Thyroid gland (tissue), 4 donors: ENCODE measurements around the gene PDGFC. TPM values are rescaled to one million over a fixed set of nuclear protein-coding genes. Genes with fewer than 3 reads are reported as not detected.

Experiments used
- DNase-seq, 2 donors: peaks; one replicate each; pipeline ENCODE4 v3.0.0-alpha.2; 2019
- H3K27ac ChIP-seq, 3 donors: fragments of 200-600 bp; sonication (generic); 1 replicate in 2 of 3; 2 replicates in 1 of 3; pipeline ENCODE4 v1.5.1; 2016 to 2019; ENCODE audit warnings: mild to moderate bottlenecking in 1 of 3, moderate library complexity in 1 of 3
- H3K27me3 ChIP-seq: fragments of 200-600 bp; sonication (generic); one replicate; pipeline ENCODE4 v1.5.1; 2019
- H3K36me3 ChIP-seq, 2 donors: fragments of 200-600 bp; sonication (generic); one replicate each; pipeline ENCODE4 v1.5.1; 2016 to 2019
- H3K4me1 ChIP-seq, 2 donors: fragments of 200-600 bp; sonication (generic); one replicate each; pipeline ENCODE4 v1.5.1; 2017 to 2019
- H3K4me3 ChIP-seq, 3 donors: fragments of 200-600 bp; sonication (generic); replicated peaks in 1 of 3; 1 replicate in 2 of 3; 2 replicates in 1 of 3; pipeline ENCODE4 v1.5.1; 2016; ENCODE audit warnings: mild to moderate bottlenecking in 1 of 3
- H3K9me3 ChIP-seq: fragments of 200-600 bp; sonication (generic); one replicate; pipeline ENCODE4 v1.5.1; 2017
- CTCF ChIP-seq, 6 experiments: fragments of 200-600 bp in 3 of 6; fragments of 450-650 bp in 3 of 6; sonication (generic) in 3 of 6; IDR thresholded peaks; one replicate each; pipeline ENCODE4 v1.5.1; 2016 to 2019; ENCODE audit warnings: antibody characterized with exemption in 6 of 6, mild to moderate bottlenecking in 2 of 6, inconsistent platforms in 1 of 6, moderate library complexity in 1 of 6
- POLR2A ChIP-seq, 2 donors: fragments of 450-650 bp; IDR thresholded peaks; one replicate each; pipeline ENCODE4 v1.6.1; 2017; ENCODE audit warnings: antibody characterized with exemption in 2 of 2, mild to moderate bottlenecking in 2 of 2, moderate library complexity in 1 of 2
- WGBS, 2 donors: methylation state at CpG; one replicate each; pipeline ENCODE4 v1.1.5; 2017; 5-methylcytosine and 5-hydroxymethylcytosine counted together
- intact Hi-C: fragments of 100-400 bp; cut with DNase I; formaldehyde crosslinking; loops from one replicate; pipeline ENCODE4 v1.15.1; 2023
- total RNA-seq, 4 donors: library from RNA; depleted of rRNA; stranded (reverse); fragments of >200 nt; gene quantifications; one replicate each; pipeline ENCODE4 v1.2.3, GENCODE V29; 2016

Gene PDGFC
- total RNA-seq, 4 donors from 2014 or later = 28.9 to 34.6 (median 29.9) TPM

- Histone ChIP-seq H3K27me3 (no peaks in the 10 kb centered on the region), H3K27ac (peak overlapping the region in 2 of 3 donors; percentile 90 to 95), H3K36me3 (no peaks in the 10 kb centered on the region), H3K4me1 (peaks cover 23 to 28% of the 10 kb centered on the region in 2 donors), H3K9me3 (no peaks in the 10 kb centered on the region), H3K4me3 (peak overlapping the region in 2 of 3 donors; percentile 13 to 47)
- TF ChIP-seq POLR2A (IDR thresholded peaks at IDR 0.05) (no peak), CTCF (IDR thresholded peaks at IDR 0.05) (no peak)
- 8% methylated on average over 2 of the region's 2 CpGs for WGBS, 2 donors
- DNase-seq = no peak
- intact Hi-C loops = loop anchor here (10.0 kb wide), 1 partner anchor 75 kb away; no protein-coding TSS in a partner anchor
Measured at GRCh38 chr4:156969911-156970310, 1.7 kb downstream of the PDGFC start.

- no peak for TF ChIP-seq CTCF (IDR thresholded peaks at IDR 0.05)
- TF ChIP-seq POLR2A (IDR thresholded peaks at IDR 0.05) = no peak
- no peaks in the 10 kb centered on the region for H3K36me3 ChIP-seq
- H3K27ac ChIP-seq = peak overlapping the region in 1 of 3 donors; percentile 95
- 64 to 66% methylated on average over 3 of the region's 3 CpGs for WGBS, 2 donors
- no peak overlapping the region for H3K4me3 ChIP-seq
- DNase-seq = no peak
- H3K4me1 ChIP-seq = peaks cover 23 to 28% of the 10 kb centered on the region in 2 donors
- H3K9me3 ChIP-seq = no peaks in the 10 kb centered on the region
- H3K27me3 ChIP-seq = no peaks in the 10 kb centered on the region
- intact Hi-C loops = no loop called here
Measured at GRCh38 chr4:156969101-156969500, 2.5 kb downstream of the PDGFC start.

GRCh38 chr4:156968479-156968984 lies 3.1 kb downstream of the PDGFC start:
- Histone ChIP-seq H3K27me3 (no peaks in the 10 kb centered on the region), H3K4me1 (peaks cover 23 to 28% of the 10 kb centered on the region in 2 donors), H3K9me3 (no peaks in the 10 kb centered on the region), H3K4me3 (no peak overlapping the region), H3K27ac (no peak overlapping the region), H3K36me3 (no peaks in the 10 kb centered on the region)
- intact Hi-C loops = no loop called here
- no peak for TF ChIP-seq POLR2A (IDR thresholded peaks at IDR 0.05)
- peak; percentile 60 to 87 (median 79) for TF ChIP-seq CTCF (IDR thresholded peaks at IDR 0.05)
- WGBS, 2 donors = 15 to 16% methylated on average over 2 of the region's 2 CpGs
- DNase-seq = peak; percentile 71 to 75

- no peak overlapping the region for H3K27ac ChIP-seq
- no peaks in the 10 kb centered on the region for H3K27me3 ChIP-seq
- TF ChIP-seq CTCF (IDR thresholded peaks at IDR 0.05) (no peak), POLR2A (IDR thresholded peaks at IDR 0.05) (no peak)
- H3K9me3 ChIP-seq = no peaks in the 10 kb centered on the region
- H3K36me3 ChIP-seq = no peaks in the 10 kb centered on the region
- H3K4me3 ChIP-seq = no peak overlapping the region
- 92 to 95% methylated on average over 2 of the region's 2 CpGs for WGBS, 2 donors
- no peak for DNase-seq
- intact Hi-C loops = no loop called here
- peaks cover 25 to 32% of the 10 kb centered on the region in 2 donors for H3K4me1 ChIP-seq
Measured at GRCh38 chr4:156966836-156967235, 4.8 kb downstream of the PDGFC start.

GRCh38 chr4:156963419-156963818 lies 8.2 kb downstream of the PDGFC start:
- peaks cover 18 to 25% of the 10 kb centered on the region in 2 donors for H3K4me1 ChIP-seq

More at GRCh38 chr4:156963419-156963818, 8.2 kb downstream of the PDGFC start:
- DNase-seq = no peak
- no peak for TF ChIP-seq CTCF (IDR thresholded peaks at IDR 0.05)
- no peak for TF ChIP-seq POLR2A (IDR thresholded peaks at IDR 0.05)
- WGBS, 2 donors = 88 to 92% methylated on average over 3 of the region's 3 CpGs
- Histone ChIP-seq H3K9me3 (no peaks in the 10 kb centered on the region), H3K27me3 (no peaks in the 10 kb centered on the region), H3K36me3 (no peaks in the 10 kb centered on the region), H3K27ac (no peak overlapping the region), H3K4me3 (no peak overlapping the region)
- intact Hi-C loops = no loop called here
